Spleen (tissue), 10 donors: ENCODE measurements around the gene DGCR6L. TPM values are rescaled to one million over a fixed set of nuclear protein-coding genes. Genes with fewer than 3 reads are reported as not detected.

Experiments
- polyA plus RNA-seq, 3 donors: library from polyadenylated mRNA; stranded (reverse); fragments of 200-250 nt; gene quantifications; one replicate each; pipeline ENCODE4 v1.2.1, GENCODE V29; 2013
- total RNA-seq, 7 donors: library from RNA; depleted of rRNA in 3 of 7; stranded (reverse); fragments of >200 nt in 3 of 7; fragmentation: NEBNext Ultra II Directional in 4 of 7; extraction: Animal tissue kit (Norgen Biotek cat#: 25700) in 4 of 7; gene quantifications; one replicate each; pipeline versions ENCODE4 v1.1.0 to v1.2.1, GENCODE V29; 2016 to 2021
- donor health status: healthy with polysubstance abuse.
- donor health status: DM: no; HTN: no; CAD: no; lungs with moderate emphysema.
- donor health status: DM: no; HTN: no; CAD: no.
- donor health status: Bipolar disorder and iron deficiency.
- donor health status: healthy.
- donor health status: DM: no; HTN: no; CAD: no.
- donor health status: DM: yes; HTN: yes; CAD: no.

The DGCR6L gene
- total and polyA plus RNA-seq, 10 donors, result 25.6 to 70.0 (median 34.9) TPM

Other genes with a start within 250 kb of the DGCR6L start
- 10 to 100 TPM; 25.1 to 62.7 (median 36.1) TPM for gene DGCR8, start 239.8 kb downstream of the DGCR6L start, total RNA-seq
- 10 to 100 TPM in 2 of 3 donors, 1 to 10 TPM in 1; 7.8 to 17.1 (median 14.3) TPM for gene DGCR8, start 239.8 kb downstream of the DGCR6L start, polyA plus RNA-seq
- 100 to 1,000 TPM in 3 of 7 donors, 10 to 100 TPM in 4; 56.7 to 111 (median 88.5) TPM for gene RANBP1, start 204.0 kb downstream of the DGCR6L start, total RNA-seq
- 100 to 1,000 TPM in 2 of 3 donors, 10 to 100 TPM in 1; 52.6 to 106 (median 101) TPM for gene RANBP1, start 204.0 kb downstream of the DGCR6L start, polyA plus RNA-seq
- gene TRMT2A, start 202.8 kb downstream of the DGCR6L start, total RNA-seq, result 10 to 100 TPM; 70.4 to 89.8 (median 79.3) TPM
- 100 to 1,000 TPM in 2 of 3 donors, 10 to 100 TPM in 1; 75.1 to 142 (median 132) TPM for gene TRMT2A, start 202.8 kb downstream of the DGCR6L start, polyA plus RNA-seq
- 10 to 100 TPM; 24.3 to 71.5 (median 57.5) TPM for gene ZDHHC8, start 188.3 kb downstream of the DGCR6L start, total RNA-seq
- gene ZDHHC8, start 188.3 kb downstream of the DGCR6L start, polyA plus RNA-seq, result 10 to 100 TPM; 12.7 to 37.8 (median 21.4) TPM
- 1 to 10 TPM in 4 of 7 donors, under 1 TPM in 2, not detected in 1; 0.69 to 7.6 (median 1.8) TPM for gene CCDC188, start 169.0 kb downstream of the DGCR6L start, total RNA-seq
- gene CCDC188, start 169.0 kb downstream of the DGCR6L start, polyA plus RNA-seq, result 1 to 10 TPM in 2 of 3 donors, under 1 TPM in 1; 0.29 to 6.1 (median 1.7) TPM
- 10 to 100 TPM in 2 of 7 donors, 1 to 10 TPM in 5; 4.5 to 11.8 (median 7.0) TPM for gene RTN4R, start 51.7 kb downstream of the DGCR6L start, total RNA-seq
- 1 to 10 TPM; 1.5 to 6.5 (median 2.8) TPM for gene RTN4R, start 51.7 kb downstream of the DGCR6L start, polyA plus RNA-seq
- 10 to 100 TPM in 2 of 7 donors, 1 to 10 TPM in 5; 6.2 to 11.7 (median 7.7) TPM for gene ZNF74, start 74.1 kb upstream of the DGCR6L start, total RNA-seq
- 1 to 10 TPM; 3.4 to 5.6 (median 3.5) TPM for gene ZNF74, start 74.1 kb upstream of the DGCR6L start, polyA plus RNA-seq
- 10 to 100 TPM in 5 of 7 donors, 1 to 10 TPM in 2; 7.1 to 18.0 (median 10.6) TPM for gene SCARF2, start 117.8 kb upstream of the DGCR6L start, total RNA-seq
- gene SCARF2, start 117.8 kb upstream of the DGCR6L start, polyA plus RNA-seq, result 1 to 10 TPM; 1.1 to 3.0 (median 1.2) TPM
- gene KLHL22, start 175.7 kb upstream of the DGCR6L start, total RNA-seq, result 10 to 100 TPM; 20.9 to 40.6 (median 36.0) TPM
- 10 to 100 TPM; 14.0 to 20.8 (median 15.4) TPM for gene KLHL22, start 175.7 kb upstream of the DGCR6L start, polyA plus RNA-seq
- 100 to 1,000 TPM in 4 of 7 donors, 10 to 100 TPM in 3; 76.4 to 162 (median 118) TPM for gene MED15, start 187.6 kb upstream of the DGCR6L start, total RNA-seq
- gene MED15, start 187.6 kb upstream of the DGCR6L start, polyA plus RNA-seq, result 10 to 100 TPM; 32.2 to 80.1 (median 78.3) TPM